Stimulated activated CD4-positive, alpha-beta T cell treated with anti-CD3 and anti-CD28 coated beads, TNF-alpha, amount 100 ng/mL, for 24 hours (primary cell): ENCODE data around the gene PLEKHA4.
"Not testable (repeated sequence)": the region's sequence is repeated elsewhere in the genome, so short reads cannot be mapped to it uniquely, and the experiment has no call there.

Experiments
- DNase-seq, 3 experiments: peaks; one replicate each; pipeline ENCODE4 v3.0.0-alpha.2; 2020; ENCODE audit warnings: low read depth in 3 of 3

The PLEKHA4 gene

GRCh38 chr19:48889496-48889895 is 21.1 kb upstream of the PLEKHA4 start:
- not testable (repeated sequence) for DNase-seq

- DNase-seq: no peak
Observed at GRCh38 chr19:48887861-48888612, 19.6 kb upstream of the PLEKHA4 start.

- DNase-seq: no peak
Observed at GRCh38 chr19:48883726-48884125, 15.3 kb upstream of the PLEKHA4 start.

DNA sequence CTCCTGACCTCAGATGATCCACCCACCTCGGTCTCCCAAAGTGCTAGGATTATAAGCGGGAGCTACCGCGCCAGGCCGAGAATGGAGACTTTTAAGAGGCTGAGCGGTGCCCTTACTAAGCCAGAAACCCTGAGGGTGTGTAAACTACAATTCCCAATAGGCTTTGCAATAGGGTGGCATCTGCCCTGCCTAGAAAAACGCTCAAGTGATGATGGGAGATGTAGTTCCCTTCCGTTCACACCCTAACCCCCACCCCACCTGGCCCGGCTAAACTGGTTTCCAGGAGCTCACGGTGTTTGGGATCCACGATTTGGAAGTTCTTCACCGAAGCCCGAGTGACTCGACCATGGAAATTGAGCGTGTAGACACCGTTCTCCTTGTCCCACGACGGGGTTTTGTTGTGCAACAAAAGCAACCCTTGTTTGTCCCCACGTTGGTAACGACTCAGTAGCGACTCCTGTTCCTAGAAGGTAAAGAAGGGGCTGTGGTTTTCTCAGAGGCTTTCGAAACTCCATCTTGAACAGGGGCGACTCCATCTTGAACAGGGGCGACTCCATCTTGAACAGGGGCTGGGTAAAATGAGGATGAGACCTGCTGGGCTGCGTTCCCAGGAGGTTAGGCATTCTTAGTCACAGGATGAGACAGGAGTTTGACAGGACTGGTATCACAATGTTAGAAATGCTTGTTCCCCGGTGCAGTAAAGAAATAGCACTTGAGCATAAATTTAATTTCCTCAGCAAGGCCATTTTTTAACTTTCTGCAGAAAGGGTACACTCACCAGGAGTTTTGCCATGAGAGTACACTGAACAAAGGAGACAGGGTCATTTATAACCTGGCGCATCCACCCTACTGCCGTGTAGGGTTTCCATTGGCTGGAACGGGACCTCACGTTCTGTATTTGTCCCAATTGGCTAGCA is 13.6 kb upstream of the PLEKHA4 start:
- DNase-seq: no peak

- not testable (repeated sequence) for DNase-seq
Observed at GRCh38 chr19:48879696-48880095, 11.3 kb upstream of the PLEKHA4 start.

GRCh38 chr19:48879025-48879637 is 10.7 kb upstream of the PLEKHA4 start:
- no peak for DNase-seq

DNA sequence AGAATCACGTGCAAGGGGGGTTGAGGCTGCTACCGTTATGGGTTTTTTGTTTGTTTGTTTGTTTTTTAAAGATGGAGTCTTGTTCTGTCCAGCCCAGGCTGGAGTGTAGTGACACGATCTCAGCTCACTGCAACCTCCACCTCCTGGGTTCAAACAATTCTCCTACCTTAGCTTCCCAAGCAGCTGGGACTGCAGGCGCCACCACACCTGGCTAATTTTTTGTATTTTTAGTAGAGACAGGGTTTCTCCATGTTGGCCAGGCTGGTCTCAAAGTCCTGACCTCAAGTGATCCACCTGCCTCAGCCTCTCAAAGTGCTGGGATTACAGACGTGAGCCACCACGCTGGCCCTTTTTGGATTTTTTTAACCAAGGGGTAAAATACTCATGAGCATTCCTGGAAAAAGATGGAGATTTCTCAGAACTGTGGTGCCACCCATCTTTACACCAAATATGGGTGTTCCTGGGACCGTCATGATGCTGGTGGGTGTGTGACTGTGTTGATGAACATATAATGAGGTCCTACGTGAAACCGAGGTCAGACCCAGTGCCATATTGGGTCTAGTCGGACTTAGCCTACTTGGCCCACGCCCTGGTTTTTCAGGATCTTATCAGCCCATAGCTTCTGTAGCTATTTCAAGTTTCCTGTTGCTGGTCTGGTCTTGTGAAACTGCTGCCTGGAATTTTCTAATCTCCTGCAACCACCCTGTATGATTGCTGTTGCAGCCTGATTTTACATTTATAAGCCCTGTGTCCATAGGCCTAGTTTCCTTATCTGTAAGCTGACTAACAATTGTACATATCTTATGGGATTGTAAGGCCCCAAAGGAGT is 10.0 kb upstream of the PLEKHA4 start:
- DNase-seq: no peak

- DNase-seq: no peak
Observed at GRCh38 chr19:48877855-48878195, 9.4 kb upstream of the PLEKHA4 start.

DNA sequence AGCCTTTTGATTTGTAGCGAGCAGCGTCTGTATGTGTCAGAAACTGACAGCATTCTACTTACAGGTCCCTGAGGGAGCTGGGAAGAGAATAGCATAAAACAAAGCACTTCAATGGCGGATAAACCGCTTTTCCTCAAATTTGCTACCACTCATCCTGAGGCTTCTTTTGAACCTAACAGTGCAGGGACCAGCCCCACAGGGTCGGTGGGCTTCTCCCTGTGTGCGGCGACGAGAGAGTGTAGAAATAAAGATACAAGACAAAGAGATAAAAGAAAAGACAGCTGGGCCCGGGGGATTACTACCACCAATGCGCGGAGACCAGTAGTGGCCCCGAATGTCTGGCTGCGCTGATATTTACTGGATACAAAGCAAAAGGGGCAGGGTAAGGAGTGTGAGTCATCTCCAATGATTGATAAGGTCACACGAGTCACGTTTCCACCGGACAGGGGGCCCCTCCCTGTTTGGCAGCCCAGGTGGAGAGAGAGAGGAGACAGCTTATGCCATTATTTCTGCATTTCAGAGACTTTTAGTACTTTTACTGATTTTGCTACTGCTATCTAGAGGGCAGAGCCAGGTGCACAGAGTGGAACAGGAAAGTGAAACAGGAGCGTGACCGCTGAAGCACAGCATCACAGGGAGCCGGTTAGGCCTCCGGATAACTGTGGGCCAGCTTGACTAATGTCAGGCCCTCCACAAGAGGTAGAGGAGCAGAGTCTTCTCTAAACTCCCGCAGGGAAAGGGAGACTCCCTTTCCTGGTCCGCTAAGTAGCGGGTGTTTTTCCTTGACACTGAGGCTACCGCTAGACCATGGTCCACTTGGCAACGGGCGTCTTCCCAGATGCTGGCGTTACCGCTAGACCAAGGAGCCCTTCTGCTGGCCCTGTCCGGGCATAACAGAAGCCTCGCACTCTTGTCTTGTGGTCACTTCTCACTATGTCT is 7.9 kb upstream of the PLEKHA4 start:
- DNase-seq: peak in 2 of 3 experiments; percentile 43 to 57

DNA sequence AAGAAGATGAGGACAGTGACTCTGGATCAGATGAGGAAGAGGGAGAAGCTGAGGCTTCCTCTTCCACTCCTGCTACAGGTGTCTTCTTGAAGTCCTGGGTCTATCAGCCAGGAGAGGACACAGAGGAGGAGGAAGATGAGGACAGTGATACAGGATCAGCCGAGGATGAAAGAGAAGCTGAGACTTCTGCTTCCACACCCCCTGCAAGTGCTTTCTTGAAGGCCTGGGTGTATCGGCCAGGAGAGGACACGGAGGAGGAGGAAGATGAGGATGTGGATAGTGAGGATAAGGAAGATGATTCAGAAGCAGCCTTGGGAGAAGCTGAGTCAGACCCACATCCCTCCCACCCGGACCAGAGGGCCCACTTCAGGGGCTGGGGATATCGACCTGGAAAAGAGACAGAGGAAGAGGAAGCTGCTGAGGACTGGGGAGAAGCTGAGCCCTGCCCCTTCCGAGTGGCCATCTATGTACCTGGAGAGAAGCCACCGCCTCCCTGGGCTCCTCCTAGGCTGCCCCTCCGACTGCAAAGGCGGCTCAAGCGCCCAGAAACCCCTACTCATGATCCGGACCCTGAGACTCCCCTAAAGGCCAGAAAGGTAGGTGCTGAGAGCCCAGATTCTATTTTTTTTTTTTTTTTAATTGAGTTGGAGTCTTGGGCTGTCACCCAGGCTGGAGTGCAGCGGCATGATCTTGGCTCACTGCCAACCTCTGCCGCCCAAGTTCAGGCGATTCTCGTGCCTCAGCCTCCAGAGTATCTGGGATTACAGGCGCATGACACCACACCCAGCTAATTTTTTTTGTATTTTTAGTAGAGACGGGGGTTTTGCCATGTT is 6.1 kb upstream of the PLEKHA4 start:
- DNase-seq: no peak

- no peak for DNase-seq
Observed at GRCh38 chr19:48873476-48874302, 5.3 kb upstream of the PLEKHA4 start.

- DNase-seq: peak; percentile 44 to 72 (median 65)
Observed at GRCh38 chr19:48872884-48873475, 4.6 kb upstream of the PLEKHA4 start.

GRCh38 chr19:48872182-48872883 is 3.9 kb upstream of the PLEKHA4 start, which contains the start of gene PPP1R15A:
Gene PPP1R15A, plus strand, starts transcription at chr19:48872421. Its CDS starts 813 bp downstream, at chr19:48873234.
- DNase-seq: peak; percentile 99

GRCh38 chr19:48871471-48872181 is 3.2 kb upstream of the PLEKHA4 start:
- DNase-seq: not testable (repeated sequence)

GRCh38 chr19:48870048-48870447 is 1.6 kb upstream of the PLEKHA4 start:
- no peak for DNase-seq

GRCh38 chr19:48867746-48868113 is 687 bp downstream of the PLEKHA4 start:
- no peak for DNase-seq
